ENCODE data around the gene PLBD2.
A peak's percentile ranks its signal among the peaks of the same experiment; 100 is the strongest.

The PLBD2 gene

GRCh38 chr12:113370923-113371682 lies 12.7 kb downstream of the PLBD2 start:
- Mint-ChIP-seq H3K27ac (peak overlapping the region; percentile 45), H3K4me3 (no peak overlapping the region), H3K27me3 (ENCODE audit: low read depth) (no peaks in the 10 kb centered on the region), H3K36me3 (ENCODE audit: low read depth) (peaks cover 5% of the 10 kb centered on the region), H3K9me3 (no peaks in the 10 kb centered on the region), H3K4me1 (ENCODE audit: low read depth) (peaks cover 6% of the 10 kb centered on the region)
- no peak for DNase-seq (ENCODE audit: low spot score)

GRCh38 chr12:113371808-113372207 lies 13.4 kb downstream of the PLBD2 start:
- DNase-seq (ENCODE audit: low spot score), result no peak
- no peak overlapping the region for H3K27ac Mint-ChIP-seq
- peaks cover 6% of the 10 kb centered on the region for H3K4me1 Mint-ChIP-seq (ENCODE audit: low read depth)

GRCh38 chr12:113372371-113372770 lies 14.0 kb downstream of the PLBD2 start:
- H3K36me3 Mint-ChIP-seq (ENCODE audit: low read depth), result peaks cover 5% of the 10 kb centered on the region
- no peak for DNase-seq (ENCODE audit: low spot score)
- H3K27me3 Mint-ChIP-seq (ENCODE audit: low read depth), result no peaks in the 10 kb centered on the region
- no peak overlapping the region for H3K4me3 Mint-ChIP-seq
- peaks cover 6% of the 10 kb centered on the region for H3K4me1 Mint-ChIP-seq (ENCODE audit: low read depth)
- no peak overlapping the region for H3K27ac Mint-ChIP-seq
- H3K9me3 Mint-ChIP-seq, result no peaks in the 10 kb centered on the region

More at GRCh38 chr12:113371808-113372207, 13.4 kb downstream of the PLBD2 start:
- no peaks in the 10 kb centered on the region for H3K27me3 Mint-ChIP-seq (ENCODE audit: low read depth)
- peaks cover 5% of the 10 kb centered on the region for H3K36me3 Mint-ChIP-seq (ENCODE audit: low read depth)
- H3K4me3 Mint-ChIP-seq, result no peak overlapping the region
- H3K9me3 Mint-ChIP-seq, result no peaks in the 10 kb centered on the region

DNA sequence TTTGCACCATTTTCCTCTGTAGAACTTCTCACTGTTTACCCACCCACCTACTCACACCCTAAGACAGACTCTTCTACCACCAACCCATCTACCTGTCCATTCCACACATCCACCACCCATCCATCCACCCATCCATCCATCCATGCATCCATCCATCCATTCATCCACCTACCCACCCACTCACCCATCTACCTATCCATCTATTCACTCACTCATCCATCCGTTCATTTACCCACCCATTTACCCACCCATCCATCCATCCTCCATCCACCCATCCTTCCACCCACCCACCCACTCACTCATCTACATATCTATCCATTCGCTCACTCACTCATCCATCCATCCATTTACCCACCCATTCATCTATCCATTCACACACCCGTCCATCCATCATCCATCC lies 15.1 kb downstream of the PLBD2 start:
- Mint-ChIP-seq H3K27me3 (ENCODE audit: low read depth) (no peaks in the 10 kb centered on the region), H3K4me3 (no peak overlapping the region), H3K27ac (no peak overlapping the region), H3K36me3 (ENCODE audit: low read depth) (peaks cover 7% of the 10 kb centered on the region), H3K9me3 (no peaks in the 10 kb centered on the region), H3K4me1 (ENCODE audit: low read depth) (peaks cover 6% of the 10 kb centered on the region)
- no peak for DNase-seq (ENCODE audit: low spot score)

DNA sequence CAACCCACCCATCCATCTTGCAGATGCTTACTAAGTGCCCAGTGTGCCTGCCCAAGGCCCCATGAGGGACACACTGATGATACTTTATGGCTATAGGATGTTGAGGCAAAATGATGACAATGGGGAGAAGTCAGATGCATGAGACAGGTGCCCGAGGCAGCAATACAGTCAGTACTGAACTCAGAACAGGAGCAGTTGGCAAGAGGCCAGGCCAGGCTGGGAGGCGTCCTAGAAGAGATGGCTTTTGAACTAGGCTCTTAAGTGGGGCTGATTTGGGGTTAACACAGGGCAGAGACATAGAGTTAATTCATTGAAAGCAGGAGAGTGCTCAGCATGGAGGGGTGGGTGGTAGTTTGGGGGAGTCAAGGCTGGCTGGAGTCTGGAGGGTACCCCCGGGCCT lies 15.6 kb downstream of the PLBD2 start:
- DNase-seq (ENCODE audit: low spot score), result no peak
- Mint-ChIP-seq H3K27ac (no peak overlapping the region), H3K27me3 (ENCODE audit: low read depth) (no peaks in the 10 kb centered on the region), H3K4me1 (ENCODE audit: low read depth) (peaks cover 6% of the 10 kb centered on the region), H3K4me3 (no peak overlapping the region), H3K36me3 (ENCODE audit: low read depth) (peaks cover 7% of the 10 kb centered on the region), H3K9me3 (no peaks in the 10 kb centered on the region)

- H3K4me1 Mint-ChIP-seq (ENCODE audit: low read depth), result peaks cover 6% of the 10 kb centered on the region
- peaks cover 7% of the 10 kb centered on the region for H3K36me3 Mint-ChIP-seq (ENCODE audit: low read depth)
- no peaks in the 10 kb centered on the region for H3K27me3 Mint-ChIP-seq (ENCODE audit: low read depth)
- no peak overlapping the region for H3K4me3 Mint-ChIP-seq
- no peak overlapping the region for H3K27ac Mint-ChIP-seq
- no peaks in the 10 kb centered on the region for H3K9me3 Mint-ChIP-seq
- no peak for DNase-seq (ENCODE audit: low spot score)
Measured at GRCh38 chr12:113374823-113375428, 16.5 kb downstream of the PLBD2 start.

DNA sequence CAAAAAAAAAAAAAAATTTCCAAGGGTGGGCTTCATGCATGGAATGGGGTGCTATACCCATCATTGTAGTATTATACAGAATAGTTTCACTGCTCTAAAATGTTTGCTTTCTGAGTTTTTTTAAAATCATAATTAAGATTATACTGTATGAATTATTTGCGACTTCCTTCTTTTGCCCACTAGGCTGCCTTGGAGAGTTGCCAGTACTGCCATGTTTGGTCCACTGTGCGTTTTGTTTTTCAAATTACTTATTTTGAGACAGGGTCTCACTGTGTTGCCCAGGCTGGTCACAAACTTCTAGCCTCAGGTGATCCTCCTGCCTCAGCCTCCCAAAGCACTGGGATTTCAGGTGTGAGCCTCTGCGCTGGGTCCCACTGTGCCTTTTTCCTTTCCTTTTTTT lies 19.9 kb downstream of the PLBD2 start:
- H3K27ac Mint-ChIP-seq, result no peak overlapping the region
- H3K9me3 Mint-ChIP-seq, result no peaks in the 10 kb centered on the region
- no peak for DNase-seq (ENCODE audit: low spot score)
- H3K4me1 Mint-ChIP-seq (ENCODE audit: low read depth), result no peaks in the 10 kb centered on the region
- peaks cover 7% of the 10 kb centered on the region for H3K36me3 Mint-ChIP-seq (ENCODE audit: low read depth)
- no peaks in the 10 kb centered on the region for H3K27me3 Mint-ChIP-seq (ENCODE audit: low read depth)
- H3K4me3 Mint-ChIP-seq, result no peak overlapping the region

DNA sequence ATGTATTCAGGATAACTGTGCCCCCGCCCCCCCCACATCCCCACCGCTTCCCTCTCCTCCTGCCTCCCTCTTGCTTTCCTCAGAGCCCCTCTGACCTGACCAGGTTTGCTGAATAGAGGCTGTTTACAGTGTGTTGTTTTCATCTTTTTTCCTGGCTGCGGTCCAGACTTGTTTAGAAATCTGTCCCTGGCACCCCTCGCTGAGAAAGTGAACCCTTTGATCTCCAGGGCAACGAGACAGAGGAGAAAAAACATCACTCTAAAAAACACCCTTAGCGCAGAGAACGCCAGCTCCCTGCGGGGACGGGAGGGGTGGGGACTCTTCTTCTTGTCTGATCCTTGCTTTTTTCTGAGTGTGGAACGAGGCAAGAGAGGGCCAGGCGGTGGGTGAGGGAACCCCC lies 22.8 kb downstream of the PLBD2 start:
- no peaks in the 10 kb centered on the region for H3K27me3 Mint-ChIP-seq (ENCODE audit: low read depth)
- no peaks in the 10 kb centered on the region for H3K4me1 Mint-ChIP-seq (ENCODE audit: low read depth)
- no peak for DNase-seq (ENCODE audit: low spot score)
- H3K4me3 Mint-ChIP-seq, result no peak overlapping the region
- no peaks in the 10 kb centered on the region for H3K9me3 Mint-ChIP-seq
- H3K27ac Mint-ChIP-seq, result no peak overlapping the region
- peaks cover 4% of the 10 kb centered on the region for H3K36me3 Mint-ChIP-seq (ENCODE audit: low read depth)

GRCh38 chr12:113382206-113382605 lies 23.8 kb downstream of the PLBD2 start:
- DNase-seq (ENCODE audit: low spot score), result no peak
- H3K4me1 Mint-ChIP-seq (ENCODE audit: low read depth), result no peaks in the 10 kb centered on the region
- peaks cover 4% of the 10 kb centered on the region for H3K36me3 Mint-ChIP-seq (ENCODE audit: low read depth)
- no peaks in the 10 kb centered on the region for H3K9me3 Mint-ChIP-seq
- H3K27me3 Mint-ChIP-seq (ENCODE audit: low read depth), result no peaks in the 10 kb centered on the region
- H3K27ac Mint-ChIP-seq, result no peak overlapping the region
- H3K4me3 Mint-ChIP-seq, result no peak overlapping the region

- H3K4me3 Mint-ChIP-seq, result no peak overlapping the region
- peaks cover 5% of the 10 kb centered on the region for H3K36me3 Mint-ChIP-seq (ENCODE audit: low read depth)
- no peaks in the 10 kb centered on the region for H3K27me3 Mint-ChIP-seq (ENCODE audit: low read depth)
- no peak for DNase-seq (ENCODE audit: low spot score)
- H3K27ac Mint-ChIP-seq, result no peak overlapping the region
- H3K9me3 Mint-ChIP-seq, result no peaks in the 10 kb centered on the region
- H3K4me1 Mint-ChIP-seq (ENCODE audit: low read depth), result no peaks in the 10 kb centered on the region
Measured at GRCh38 chr12:113384778-113385177, 26.4 kb downstream of the PLBD2 start.

GRCh38 chr12:113385282-113385882 lies 27.0 kb downstream of the PLBD2 start:
- Mint-ChIP-seq H3K27ac (no peak overlapping the region), H3K4me3 (no peak overlapping the region), H3K36me3 (ENCODE audit: low read depth) (peaks cover 5% of the 10 kb centered on the region), H3K4me1 (ENCODE audit: low read depth) (no peaks in the 10 kb centered on the region), H3K9me3 (no peaks in the 10 kb centered on the region), H3K27me3 (ENCODE audit: low read depth) (no peaks in the 10 kb centered on the region)
- no peak for DNase-seq (ENCODE audit: low spot score)

- no peak overlapping the region for H3K4me3 Mint-ChIP-seq
- peaks cover 5% of the 10 kb centered on the region for H3K36me3 Mint-ChIP-seq (ENCODE audit: low read depth)
- no peak overlapping the region for H3K27ac Mint-ChIP-seq
- no peaks in the 10 kb centered on the region for H3K9me3 Mint-ChIP-seq
- H3K4me1 Mint-ChIP-seq (ENCODE audit: low read depth), result no peaks in the 10 kb centered on the region
- no peak for DNase-seq (ENCODE audit: low spot score)
- no peaks in the 10 kb centered on the region for H3K27me3 Mint-ChIP-seq (ENCODE audit: low read depth)
Measured at GRCh38 chr12:113386866-113387566, 28.6 kb downstream of the PLBD2 start.

DNA sequence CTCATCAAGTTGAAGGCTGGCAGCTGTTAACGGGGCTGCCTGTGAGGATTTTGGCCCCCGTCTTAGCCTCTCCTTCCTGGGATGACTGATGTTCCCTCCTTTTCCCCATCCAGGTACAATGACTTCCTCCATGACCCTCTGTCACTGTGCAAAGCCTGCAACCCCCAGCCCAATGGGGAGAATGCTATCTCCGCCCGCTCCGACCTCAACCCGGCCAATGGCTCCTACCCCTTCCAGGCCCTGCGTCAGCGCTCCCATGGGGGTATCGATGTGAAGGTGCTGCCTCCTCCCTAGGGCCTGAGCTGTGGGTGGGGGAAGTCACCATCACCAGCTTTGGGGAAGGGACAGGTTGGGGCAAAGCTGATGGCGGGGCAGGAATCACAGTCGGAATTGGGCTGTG lies 29.2 kb downstream of the PLBD2 start:
- H3K9me3 Mint-ChIP-seq, result no peaks in the 10 kb centered on the region
- H3K27me3 Mint-ChIP-seq (ENCODE audit: low read depth), result no peaks in the 10 kb centered on the region
- H3K36me3 Mint-ChIP-seq (ENCODE audit: low read depth), result peaks cover 5% of the 10 kb centered on the region
- no peak overlapping the region for H3K4me3 Mint-ChIP-seq
- H3K4me1 Mint-ChIP-seq (ENCODE audit: low read depth), result no peaks in the 10 kb centered on the region
- peak overlapping the region; percentile 10 for H3K27ac Mint-ChIP-seq
- no peak for DNase-seq (ENCODE audit: low spot score)

DNA sequence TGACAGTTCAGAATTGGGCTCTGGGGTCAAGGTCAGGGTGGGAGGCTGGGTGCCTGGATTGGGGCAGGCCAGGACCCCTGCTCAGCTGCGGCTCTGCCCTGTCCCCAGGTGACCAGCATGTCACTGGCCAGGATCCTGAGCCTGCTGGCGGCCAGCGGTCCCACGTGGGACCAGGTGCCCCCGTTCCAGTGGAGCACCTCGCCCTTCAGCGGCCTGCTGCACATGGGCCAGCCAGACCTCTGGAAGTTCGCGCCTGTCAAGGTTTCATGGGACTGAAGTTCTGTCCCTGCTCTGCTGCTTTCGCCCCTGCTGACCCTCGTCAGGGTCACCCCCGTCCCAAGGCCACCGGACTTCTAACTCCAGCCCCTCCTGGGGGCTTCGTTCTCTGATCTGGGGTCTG lies 30.0 kb downstream of the PLBD2 start:
- Mint-ChIP-seq H3K4me3 (no peak overlapping the region), H3K36me3 (ENCODE audit: low read depth) (peaks cover 5% of the 10 kb centered on the region), H3K4me1 (ENCODE audit: low read depth) (no peaks in the 10 kb centered on the region), H3K9me3 (no peaks in the 10 kb centered on the region), H3K27me3 (ENCODE audit: low read depth) (no peaks in the 10 kb centered on the region), H3K27ac (no peak overlapping the region)
- no peak for DNase-seq (ENCODE audit: low spot score)

All from T-helper 2 cell treated with Interferon-gamma antibody and Interleukin-4, amounts not matched to agents 5 μg/mL and 100 μg/mL, for 36 hours (primary cell).